Smooth muscle cell (in vitro differentiated cells): Measurements from ENCODE around the gene OR2V1. TPM values are rescaled to one million over a fixed set of nuclear protein-coding genes. Genes with fewer than 3 reads are reported as not detected.
"Not testable (repeated sequence)": the region's sequence is repeated elsewhere in the genome, so short reads cannot be mapped to it uniquely, and the experiment has no call there.

ENCODE experiments used
- DNase-seq: peaks from one replicate; lab custom pipeline; 2025; ENCODE audit not compliant: unreplicated experiment; lab: John Stamatoyannopoulos, UW
- H2AFZ ChIP-seq: fragments of 200-600 bp; sonication (generic); 2 replicates; pipeline ENCODE4 v1.6.0; 2016; ENCODE audit warnings: antibody characterized with exemption, low read depth, mild to moderate bottlenecking
- H3F3A ChIP-seq: fragments of 200-600 bp; sonication (generic); 2 replicates; pipeline ENCODE4 v1.6.0; 2017; ENCODE audit warnings: antibody characterized with exemption, low read depth
- H3K27ac ChIP-seq: fragments of 200-600 bp; sonication (generic); 2 replicates; pipeline ENCODE4 v1.5.1; 2016; ENCODE audit warnings: low read depth, mild to moderate bottlenecking
- H3K27me3 ChIP-seq: fragments of 200-600 bp; sonication (generic); 2 replicates; pipeline ENCODE4 v1.6.1; 2016; ENCODE audit warnings: low read depth, mild to moderate bottlenecking
- H3K36me3 ChIP-seq: fragments of 200-600 bp; sonication (generic); 2 replicates; pipeline ENCODE4 v1.5.1; 2016; ENCODE audit warnings: low read depth
- H3K4me1 ChIP-seq: fragments of 200-600 bp; sonication (generic); 2 replicates; pipeline ENCODE4 v1.5.1; 2016; ENCODE audit warnings: low read depth
- H3K4me2 ChIP-seq: fragments of 200-600 bp; sonication (generic); 2 replicates; pipeline ENCODE4 v1.6.0; 2016; ENCODE audit warnings: mild to moderate bottlenecking
- H3K4me3 ChIP-seq: fragments of 200-600 bp; sonication (generic); 2 replicates; pipeline ENCODE4 v1.5.1; 2016; ENCODE audit warnings: mild to moderate bottlenecking
- H3K79me2 ChIP-seq: fragments of 200-600 bp; sonication (generic); 2 replicates; pipeline ENCODE4 v1.6.0; 2016; ENCODE audit warnings: low read depth, mild to moderate bottlenecking
- H3K9ac ChIP-seq: fragments of 200-600 bp; sonication (generic); 2 replicates; pipeline ENCODE4 v1.6.0; 2016; ENCODE audit warnings: low read depth
- H3K9me3 ChIP-seq: fragments of 200-600 bp; sonication (generic); replicated peaks from 2 replicates; pipeline ENCODE4 v1.5.1; 2016; ENCODE audit warnings: low read depth
- H4K20me1 ChIP-seq: fragments of 200-600 bp; sonication (generic); 2 replicates; pipeline ENCODE4 v1.6.0; 2016; ENCODE audit warnings: low read depth
- WGBS: methylation state at CpG from one replicate; pipeline ENCODE4 v1.1.7; 2016; ENCODE audit warnings: low lambda C conversion rate; 5-methylcytosine and 5-hydroxymethylcytosine counted together
- polyA plus RNA-seq: library from polyadenylated mRNA; unstranded; fragments of >200 nt; fragmentation: Nextera tagmentation; extraction: Ambion mirVana; gene quantifications from 2 replicates; pipeline ENCODE4 v1.2.1, GENCODE V29; 2016
- total RNA-seq: library from RNA; depleted of rRNA; stranded (reverse); fragments of >200 nt; gene quantifications from 2 replicates; pipeline ENCODE4 v1.2.3, GENCODE V29; 2014
- TF ChIP-seq, protein P1 (sequence below): fragments of 200-600 bp; sonication (generic); IDR thresholded peaks from 2 replicates; pipeline ENCODE4 v1.5.1; 2017; ENCODE audit warnings: borderline replicate concordance, mild to moderate bottlenecking, antibody characterized with exemption; ENCODE audit not compliant: insufficient read depth, poor library complexity, severe bottlenecking

OR2V1 gene
- total and polyA plus RNA-seq, 2 experiments from 2014 or later, result not detected

DNA sequence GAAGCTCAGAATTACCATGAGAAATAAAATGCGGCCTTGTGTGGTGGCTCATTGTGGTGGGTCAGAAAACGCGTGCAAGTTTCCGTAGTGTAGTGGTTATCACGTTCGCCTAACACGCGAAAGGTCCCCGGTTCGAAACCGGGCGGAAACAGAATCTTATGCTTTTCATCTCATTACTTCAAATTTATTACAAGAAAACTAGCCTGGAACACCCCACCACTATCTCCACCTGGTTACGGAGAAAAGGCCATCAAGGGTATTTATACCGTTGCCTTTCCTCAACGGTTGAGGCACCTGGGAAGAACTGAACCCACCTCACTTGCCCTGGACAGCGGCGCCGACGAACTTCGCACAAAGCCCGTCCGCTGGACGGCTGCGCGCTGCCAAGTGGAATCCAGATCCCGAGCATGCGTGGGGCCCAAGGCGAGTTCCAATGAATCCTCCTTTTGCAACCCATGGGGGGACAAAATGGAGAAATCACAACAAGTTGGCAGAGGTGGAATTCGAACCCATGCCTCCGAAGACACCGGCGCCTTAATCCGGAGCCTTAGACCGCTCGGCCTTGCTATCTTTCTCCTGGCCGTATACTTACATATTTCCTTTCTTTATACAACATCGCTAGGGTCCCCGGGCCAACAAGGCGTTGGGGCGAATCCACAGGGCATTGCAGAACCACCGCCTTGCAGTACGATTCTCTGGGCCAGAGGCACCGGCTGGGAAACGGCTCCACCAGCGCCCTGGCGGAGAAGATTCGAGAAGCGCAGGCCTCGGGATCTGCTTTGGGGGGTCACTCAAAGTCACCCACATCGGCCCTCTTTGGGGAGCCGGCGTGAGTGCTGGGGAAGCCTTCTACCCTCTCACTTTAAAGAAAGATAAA, 33.3 kb upstream of the OR2V1 start:
- H3F3A ChIP-seq, result peaks cover 14% of the 10 kb centered on the region
- H3K36me3 ChIP-seq, result no peaks in the 10 kb centered on the region
- H3K27ac ChIP-seq, result no peak overlapping the region
- H3K9ac ChIP-seq, result no peak overlapping the region
- TF ChIP-seq, protein P1, sequence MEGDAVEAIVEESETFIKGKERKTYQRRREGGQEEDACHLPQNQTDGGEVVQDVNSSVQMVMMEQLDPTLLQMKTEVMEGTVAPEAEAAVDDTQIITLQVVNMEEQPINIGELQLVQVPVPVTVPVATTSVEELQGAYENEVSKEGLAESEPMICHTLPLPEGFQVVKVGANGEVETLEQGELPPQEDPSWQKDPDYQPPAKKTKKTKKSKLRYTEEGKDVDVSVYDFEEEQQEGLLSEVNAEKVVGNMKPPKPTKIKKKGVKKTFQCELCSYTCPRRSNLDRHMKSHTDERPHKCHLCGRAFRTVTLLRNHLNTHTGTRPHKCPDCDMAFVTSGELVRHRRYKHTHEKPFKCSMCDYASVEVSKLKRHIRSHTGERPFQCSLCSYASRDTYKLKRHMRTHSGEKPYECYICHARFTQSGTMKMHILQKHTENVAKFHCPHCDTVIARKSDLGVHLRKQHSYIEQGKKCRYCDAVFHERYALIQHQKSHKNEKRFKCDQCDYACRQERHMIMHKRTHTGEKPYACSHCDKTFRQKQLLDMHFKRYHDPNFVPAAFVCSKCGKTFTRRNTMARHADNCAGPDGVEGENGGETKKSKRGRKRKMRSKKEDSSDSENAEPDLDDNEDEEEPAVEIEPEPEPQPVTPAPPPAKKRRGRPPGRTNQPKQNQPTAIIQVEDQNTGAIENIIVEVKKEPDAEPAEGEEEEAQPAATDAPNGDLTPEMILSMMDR, result no peak
- no peak for DNase-seq
- no peaks in the 10 kb centered on the region for H3K79me2 ChIP-seq
- no peak overlapping the region for H2AFZ ChIP-seq
- H3K4me1 ChIP-seq, result peaks cover 14% of the 10 kb centered on the region
- H3K4me2 ChIP-seq, result no peak overlapping the region
- H4K20me1 ChIP-seq, result no peaks in the 10 kb centered on the region
- H3K4me3 ChIP-seq, result no peak overlapping the region
- H3K27me3 ChIP-seq, result peaks cover 5% of the 10 kb centered on the region
- no peaks in the 10 kb centered on the region for H3K9me3 ChIP-seq
- 40% methylated on average over 48 of the region's 52 CpGs for WGBS

DNA sequence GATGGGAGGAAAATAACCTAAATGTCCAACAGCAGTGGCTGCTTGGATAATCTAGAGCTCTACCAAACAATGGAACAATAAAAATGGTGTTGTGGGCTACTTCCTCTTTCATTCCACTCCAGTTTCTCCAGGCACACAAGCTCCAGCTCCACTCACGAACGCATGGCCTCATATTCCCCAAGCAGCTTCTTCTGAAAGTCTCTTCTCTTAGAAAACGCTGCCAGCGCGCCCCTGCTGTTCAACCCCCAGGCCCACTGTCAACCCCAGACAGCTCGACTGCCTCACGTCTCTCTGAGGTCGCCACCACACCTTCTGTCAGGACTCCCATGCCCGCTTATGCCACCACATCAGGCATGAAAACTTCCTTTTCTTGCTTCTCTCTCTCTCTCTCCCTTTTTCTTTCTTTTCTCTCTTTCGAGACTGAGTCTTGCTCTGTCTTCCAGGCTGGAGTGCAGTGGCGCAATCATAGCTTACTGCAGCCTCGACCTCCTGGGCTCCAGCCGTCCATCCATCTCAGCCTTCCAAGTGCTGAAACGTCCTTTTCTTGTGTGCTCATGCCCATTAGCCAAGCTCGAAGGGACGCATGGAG, 32.6 kb upstream of the OR2V1 start:
- TF ChIP-seq, protein P1, result no peak
- Histone ChIP-seq H3F3A (peaks cover 12% of the 10 kb centered on the region), H3K4me3 (no peak overlapping the region), H3K4me1 (peaks cover 7% of the 10 kb centered on the region), H3K27me3 (no peaks in the 10 kb centered on the region), H3K36me3 (no peaks in the 10 kb centered on the region), H2AFZ (no peak overlapping the region), H3K4me2 (no peak overlapping the region), H4K20me1 (no peaks in the 10 kb centered on the region), H3K79me2 (no peaks in the 10 kb centered on the region), H3K9me3 (no peaks in the 10 kb centered on the region), H3K27ac (no peak overlapping the region), H3K9ac (no peak overlapping the region)
- DNase-seq, result no peak
- WGBS, result 20% methylated on average over 13 of the region's 16 CpGs

DNA sequence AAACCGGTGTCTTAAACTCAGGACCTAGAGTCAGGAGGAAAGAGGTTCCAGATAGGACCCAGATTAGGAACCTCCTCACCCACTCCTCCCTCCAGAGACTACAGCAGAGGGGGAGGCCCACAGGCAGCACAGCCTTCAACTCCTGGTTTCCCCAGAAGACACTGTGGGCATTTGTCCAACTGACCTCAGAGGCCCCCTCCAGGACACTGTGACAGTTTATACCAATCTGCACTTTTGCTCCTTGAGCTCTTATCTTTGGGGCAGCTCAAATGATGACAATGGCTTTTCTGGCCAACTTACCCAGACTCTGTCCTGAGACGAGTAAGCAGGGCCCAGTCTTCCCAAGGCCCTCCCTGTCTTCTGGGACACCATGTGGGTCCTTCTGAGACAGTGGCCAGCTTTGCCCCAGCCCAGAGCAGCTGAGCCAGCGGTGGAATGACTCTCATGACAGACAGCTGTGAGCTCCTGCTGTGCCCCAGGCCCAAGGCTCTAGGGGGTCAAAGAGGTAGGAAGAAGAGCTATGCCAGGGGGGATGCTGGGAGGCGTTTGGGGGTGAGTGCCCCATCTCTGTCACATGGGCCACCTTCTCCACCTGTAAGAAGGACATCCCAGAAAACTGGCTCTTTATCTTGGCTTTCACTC, 30.7 kb upstream of the OR2V1 start:
- H3K9ac ChIP-seq, result no peak overlapping the region
- H3K4me3 ChIP-seq, result no peak overlapping the region
- no peaks in the 10 kb centered on the region for H4K20me1 ChIP-seq
- H3K4me2 ChIP-seq, result peak overlapping the region; percentile 48
- H3K27ac ChIP-seq, result peak overlapping the region; percentile 39
- H3F3A ChIP-seq, result no peaks in the 10 kb centered on the region
- TF ChIP-seq, protein P1, result no peak
- peaks cover 7% of the 10 kb centered on the region for H3K27me3 ChIP-seq
- H3K79me2 ChIP-seq, result no peaks in the 10 kb centered on the region
- no peaks in the 10 kb centered on the region for H3K4me1 ChIP-seq
- H2AFZ ChIP-seq, result no peak overlapping the region
- 94% methylated on average over 4 of the region's 4 CpGs for WGBS
- no peaks in the 10 kb centered on the region for H3K9me3 ChIP-seq
- no peak for DNase-seq
- no peaks in the 10 kb centered on the region for H3K36me3 ChIP-seq

DNA sequence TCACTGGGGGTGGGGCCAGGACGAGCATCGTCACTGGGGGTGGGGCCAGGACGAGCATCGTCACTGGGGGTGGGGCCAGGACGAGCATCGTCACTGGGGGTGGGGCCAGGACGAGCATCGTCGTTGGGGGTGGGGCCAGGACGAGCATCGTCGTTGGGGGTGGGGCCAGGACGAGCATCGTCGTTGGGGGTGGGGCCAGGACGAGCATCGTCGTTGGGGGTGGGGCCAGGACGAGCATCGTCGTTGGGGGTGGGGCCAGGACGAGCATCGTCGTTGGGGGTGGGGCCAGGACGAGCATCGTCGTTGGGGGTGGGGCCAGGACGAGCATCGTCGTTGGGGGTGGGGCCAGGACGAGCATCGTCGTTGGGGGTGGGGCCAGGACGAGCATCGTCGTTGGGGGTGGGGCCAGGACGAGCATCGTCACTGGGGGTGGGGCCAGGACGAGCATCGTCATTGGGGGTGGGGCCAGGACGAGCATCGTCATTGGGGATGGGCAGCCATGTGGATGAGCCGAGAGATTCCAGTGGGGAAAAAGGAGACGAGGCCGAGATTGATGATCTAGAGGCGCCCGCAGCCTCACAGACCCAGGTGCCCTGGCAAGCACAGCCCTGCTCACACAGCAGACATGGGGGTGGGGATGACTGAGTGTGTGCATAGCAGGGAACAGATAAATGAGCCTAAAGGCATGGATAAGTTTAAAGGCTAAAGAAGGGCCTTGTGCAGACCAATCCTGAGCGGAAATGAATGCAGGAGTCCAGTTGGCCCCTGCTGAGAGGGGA, 30.0 kb upstream of the OR2V1 start:
- peak overlapping the region; percentile 39 for H3K27ac ChIP-seq
- 60% methylated on average over 5 of the region's 48 CpGs for WGBS
- H3K9ac ChIP-seq, H3F3A ChIP-seq, H3K79me2 ChIP-seq, H3K36me3 ChIP-seq, DNase-seq, H3K4me3 ChIP-seq, H4K20me1 ChIP-seq, H3K9me3 ChIP-seq, H3K4me1 ChIP-seq, H2AFZ ChIP-seq: not testable (repeated sequence)
- H3K4me2 ChIP-seq, result peak overlapping the region; percentile 48
- peaks cover 10% of the 10 kb centered on the region for H3K27me3 ChIP-seq
